Transverse colon (tissue), 4 donors: ENCODE results near the gene TUT4. TPM values are rescaled to one million over a fixed set of nuclear protein-coding genes. Genes with fewer than 3 reads are reported as not detected.
"Not testable (repeated sequence)": the region's sequence is repeated elsewhere in the genome, so short reads cannot be mapped to it uniquely, and the experiment has no call there.

Source experiments
- DNase-seq: peaks from one replicate; pipeline ENCODE4 v3.0.0-alpha.2; 2019
- H3K27ac ChIP-seq, 4 donors: fragments of 200-600 bp; sonication (generic); 2 replicates each; pipeline ENCODE4 v1.5.1; 2016 to 2018; ENCODE audit warnings: inconsistent platforms in 4 of 4
- H3K27me3 ChIP-seq: fragments of 200-600 bp; sonication (generic); 2 replicates; pipeline ENCODE4 v1.5.1; 2017; ENCODE audit warnings: inconsistent platforms
- H3K36me3 ChIP-seq, 4 donors: fragments of 200-600 bp; sonication (generic); 2 replicates each; pipeline ENCODE4 v1.5.1; 2017 to 2019; ENCODE audit warnings: inconsistent platforms in 4 of 4
- H3K4me1 ChIP-seq, 4 donors: fragments of 200-600 bp; sonication (generic); 2 replicates each; pipeline ENCODE4 v1.5.1; 2017 to 2020; ENCODE audit warnings: inconsistent platforms in 4 of 4
- H3K4me3 ChIP-seq, 4 donors: fragments of 200-600 bp; sonication (generic); 1 replicate in 1 of 4; 2 replicates in 3 of 4; pipeline versions ENCODE4 v1.5.1 to v1.6.1; 2017 to 2019; ENCODE audit warnings: inconsistent platforms in 4 of 4
- H3K9me3 ChIP-seq, 2 donors: fragments of 200-600 bp; sonication (generic); 2 replicates each; pipeline ENCODE4 v1.5.1; 2017 to 2019; ENCODE audit warnings: inconsistent platforms in 2 of 2
- EP300 ChIP-seq: sonication (generic); formaldehyde crosslinking; IDR thresholded peaks from one replicate; pipeline ENCODE4 v1.6.1; 2017; ENCODE audit warnings: antibody characterized with exemption, low read depth
- POLR2A ChIP-seq: fragments of 450-650 bp; IDR thresholded peaks from one replicate; pipeline ENCODE4 v1.6.1; 2016; ENCODE audit warnings: antibody characterized with exemption, mild to moderate bottlenecking, moderate library complexity
- POLR2AphosphoS5 ChIP-seq, 3 donors: sonication (generic); formaldehyde crosslinking; IDR thresholded peaks; one replicate each; pipeline ENCODE4 v1.6.1; 2016; ENCODE audit warnings: antibody characterized with exemption in 3 of 3
- WGBS, 2 donors: methylation state at CpG; one replicate each; pipeline ENCODE4 v1.1.5; 2018; ENCODE audit warnings: low coverage in 1 of 2; 5-methylcytosine and 5-hydroxymethylcytosine counted together
- in situ Hi-C, 4 donors: fragments of 200-750 bp; cut with MboI; loops; one replicate each; pipeline versions ENCODE4 v1.15.0 to v1.15.1; 2017; ENCODE audit warnings: low sequenced_read_pairs in 3 of 4, low pct_ligation_motif_present in 1 of 4, low pct_unique_long_range_greater_than_20kb in 1 of 4
- intact Hi-C: fragments of 100-400 bp; cut with DNase I; formaldehyde crosslinking; loops from one replicate; pipeline ENCODE4 v1.15.1; 2023; ENCODE audit warnings: low total_unique reads
- total RNA-seq, 4 donors: library from RNA; depleted of rRNA; stranded (reverse); fragments of >200 nt; gene quantifications; one replicate each; pipeline ENCODE4 v1.1.0, GENCODE V29; 2016
- TF ChIP-seq, protein P1 (sequence below), 5 experiments: fragments of 200-600 bp in 3 of 5; fragments of 450-650 bp in 2 of 5; sonication (generic) in 3 of 5; IDR thresholded peaks; 1 replicate in 2 of 5; 2 replicates in 3 of 5; pipeline ENCODE4 v1.5.1; 2016 to 2017; ENCODE audit warnings: antibody characterized with exemption in 5 of 5, inconsistent platforms in 3 of 5, mild to moderate bottlenecking in 2 of 5, moderate library complexity in 1 of 5

TUT4 gene
- total RNA-seq, 4 donors from 2014 or later, result 12.3 to 55.3 (median 27.4) TPM

DNA sequence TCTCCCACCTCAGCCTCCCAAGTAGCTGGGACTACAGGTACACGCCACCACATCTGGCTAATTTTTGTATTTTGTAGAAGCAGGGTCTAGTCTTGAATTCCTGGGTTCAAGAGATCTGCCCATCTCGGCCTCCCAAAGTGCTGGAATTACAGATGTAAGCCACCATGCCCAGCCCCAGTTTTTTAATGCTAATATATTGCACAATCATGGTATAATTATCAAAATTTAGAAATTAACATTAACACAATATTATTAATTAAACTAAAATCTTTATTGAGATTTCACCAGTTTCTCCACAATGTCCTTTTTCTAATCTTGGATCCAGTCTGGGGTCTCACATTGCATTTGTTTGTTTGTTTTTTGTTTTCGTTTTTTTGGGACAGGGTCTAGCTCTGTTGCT, 27.4 kb upstream of the TUT4 start:
- Histone ChIP-seq H3K27ac (no peak overlapping the region), H3K4me1 (no peaks in the 10 kb centered on the region), H3K36me3 (no peaks in the 10 kb centered on the region), H3K27me3 (no peaks in the 10 kb centered on the region), H3K4me3 (no peak overlapping the region), H3K9me3 (no peaks in the 10 kb centered on the region)
- in situ Hi-C loops (no loop called here), intact Hi-C loops (no loop called here)
- no peak for TF ChIP-seq EP300
- TF ChIP-seq, protein P1, sequence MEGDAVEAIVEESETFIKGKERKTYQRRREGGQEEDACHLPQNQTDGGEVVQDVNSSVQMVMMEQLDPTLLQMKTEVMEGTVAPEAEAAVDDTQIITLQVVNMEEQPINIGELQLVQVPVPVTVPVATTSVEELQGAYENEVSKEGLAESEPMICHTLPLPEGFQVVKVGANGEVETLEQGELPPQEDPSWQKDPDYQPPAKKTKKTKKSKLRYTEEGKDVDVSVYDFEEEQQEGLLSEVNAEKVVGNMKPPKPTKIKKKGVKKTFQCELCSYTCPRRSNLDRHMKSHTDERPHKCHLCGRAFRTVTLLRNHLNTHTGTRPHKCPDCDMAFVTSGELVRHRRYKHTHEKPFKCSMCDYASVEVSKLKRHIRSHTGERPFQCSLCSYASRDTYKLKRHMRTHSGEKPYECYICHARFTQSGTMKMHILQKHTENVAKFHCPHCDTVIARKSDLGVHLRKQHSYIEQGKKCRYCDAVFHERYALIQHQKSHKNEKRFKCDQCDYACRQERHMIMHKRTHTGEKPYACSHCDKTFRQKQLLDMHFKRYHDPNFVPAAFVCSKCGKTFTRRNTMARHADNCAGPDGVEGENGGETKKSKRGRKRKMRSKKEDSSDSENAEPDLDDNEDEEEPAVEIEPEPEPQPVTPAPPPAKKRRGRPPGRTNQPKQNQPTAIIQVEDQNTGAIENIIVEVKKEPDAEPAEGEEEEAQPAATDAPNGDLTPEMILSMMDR (IDR thresholded peaks at IDR 0.05), result no peak
- no peak for TF ChIP-seq POLR2A
- no peak for TF ChIP-seq POLR2AphosphoS5 (IDR thresholded peaks at IDR 0.05)
- no peak for DNase-seq
- WGBS, 2 donors, result 79 to 96% methylated on average over 2 to 3 of the region's 3 CpGs

DNA sequence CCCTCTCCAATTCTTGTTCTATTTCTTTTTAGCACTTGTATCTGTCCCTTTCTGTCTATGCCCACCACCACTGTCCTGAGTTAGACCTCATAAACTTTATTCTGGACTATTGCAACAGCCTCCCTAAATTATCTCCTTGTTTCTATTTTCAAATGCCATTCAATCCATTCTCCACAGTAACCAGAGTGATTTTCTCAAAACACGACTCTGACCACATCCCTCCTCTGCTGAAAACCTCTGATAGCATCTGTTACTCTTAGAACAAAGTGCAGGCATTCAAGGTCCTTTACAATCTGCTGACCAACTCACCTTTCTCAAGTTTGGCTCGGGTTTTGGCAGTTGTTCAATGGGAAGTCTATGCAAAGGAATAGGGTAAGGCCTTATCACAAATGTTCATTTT, 26.5 kb upstream of the TUT4 start:
- Histone ChIP-seq H3K27me3 (no peaks in the 10 kb centered on the region), H3K4me3 (no peak overlapping the region), H3K36me3 (no peaks in the 10 kb centered on the region), H3K27ac (no peak overlapping the region), H3K9me3 (no peaks in the 10 kb centered on the region), H3K4me1 (no peaks in the 10 kb centered on the region)
- intact Hi-C loops, result no loop called here
- no peak for DNase-seq
- in situ Hi-C loops, result no loop called here
- 29 to 56% methylated on average over 1 to 2 of the region's 2 CpGs for WGBS, 2 donors
- TF ChIP-seq, protein P1 (IDR thresholded peaks at IDR 0.05), result no peak
- TF ChIP-seq POLR2A, result no peak
- no peak for TF ChIP-seq POLR2AphosphoS5 (IDR thresholded peaks at IDR 0.05)
- TF ChIP-seq EP300, result no peak

DNA sequence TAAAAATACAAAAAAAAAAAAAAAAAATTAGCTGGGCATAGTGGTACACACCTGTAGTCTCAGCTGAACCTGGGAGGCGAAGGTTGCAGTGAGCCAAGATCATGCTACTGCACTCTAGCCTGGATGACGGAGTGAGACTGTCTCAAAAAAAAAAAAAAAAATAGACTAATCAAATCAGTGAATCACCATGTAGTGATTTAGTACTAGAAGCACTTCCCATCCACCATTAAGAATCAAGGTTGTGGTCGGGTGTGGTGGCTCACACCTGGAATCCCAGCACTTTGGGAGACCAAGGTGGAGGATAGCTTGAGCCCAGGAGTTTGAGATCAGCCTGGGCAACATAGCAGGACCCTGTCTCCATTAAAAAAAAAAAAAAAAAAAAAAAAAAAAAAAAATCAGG, 25.2 kb upstream of the TUT4 start:
- H3K27me3 ChIP-seq, DNase-seq, in situ Hi-C loops, H3K36me3 ChIP-seq, H3K9me3 ChIP-seq, H3K27ac ChIP-seq, H3K4me3 ChIP-seq, intact Hi-C loops, H3K4me1 ChIP-seq: not testable (repeated sequence)
- 92 to 93% methylated on average over 2 to 3 of the region's 3 CpGs for WGBS, 2 donors

DNA sequence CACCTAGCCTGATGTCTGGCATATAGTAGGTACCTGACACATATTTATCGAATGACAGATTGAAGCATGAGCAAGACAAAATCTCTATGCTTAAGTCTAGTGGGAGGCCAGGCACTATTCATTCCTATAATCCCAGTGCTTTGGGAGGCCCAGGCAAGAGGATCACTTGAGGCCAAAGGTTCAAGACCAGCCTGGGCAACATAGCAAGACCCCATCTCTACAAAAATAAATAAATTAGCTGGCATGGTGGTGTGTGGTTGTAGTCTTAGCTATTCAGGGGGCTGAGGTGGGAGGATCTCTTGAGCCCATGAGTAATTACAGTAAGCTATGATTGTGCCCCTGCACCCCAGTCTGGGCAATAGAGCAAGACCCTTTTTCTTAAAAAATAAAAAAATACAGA, 23.2 kb upstream of the TUT4 start:
- no peak for DNase-seq
- intact Hi-C loops, result no loop called here
- Histone ChIP-seq H3K36me3 (no peaks in the 10 kb centered on the region), H3K9me3 (no peaks in the 10 kb centered on the region), H3K27me3 (no peaks in the 10 kb centered on the region), H3K4me3 (no peak overlapping the region), H3K27ac (no peak overlapping the region), H3K4me1 (no peaks in the 10 kb centered on the region)
- in situ Hi-C loops, result no loop called here
- TF ChIP-seq, protein P1 (IDR thresholded peaks at IDR 0.05), result no peak
- TF ChIP-seq EP300, result no peak
- no peak for TF ChIP-seq POLR2A
- no peak for TF ChIP-seq POLR2AphosphoS5 (IDR thresholded peaks at IDR 0.05)
- WGBS, 2 donors, result 95 to 100% methylated on average over 1 of the region's 1 CpG

DNA sequence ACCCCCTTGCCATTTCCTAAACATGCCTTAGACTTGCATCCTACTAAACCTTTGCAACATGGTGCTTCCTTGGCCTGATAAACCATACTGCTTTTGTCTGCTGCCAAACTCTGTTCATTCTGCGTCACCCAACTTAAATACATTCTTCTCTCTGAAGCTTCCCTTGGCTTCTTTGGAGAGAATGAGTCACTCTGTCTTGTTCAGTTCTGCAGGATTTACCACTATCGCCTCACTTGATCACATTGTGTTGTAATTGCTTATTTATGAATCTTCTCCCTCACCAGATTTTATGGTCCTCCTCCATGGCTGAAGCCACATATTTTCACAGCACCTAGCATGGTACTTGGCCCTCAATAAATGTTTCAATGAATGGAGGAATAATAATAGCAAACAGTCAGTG, 21.7 kb upstream of the TUT4 start:
- 61 to 70% methylated on average over 2 of the region's 2 CpGs for WGBS, 2 donors
- peak overlapping the region in 1 of 4 donors; percentile 28 for H3K27ac ChIP-seq
- TF ChIP-seq, protein P1 (IDR thresholded peaks at IDR 0.05), result no peak
- TF ChIP-seq POLR2A, result no peak
- TF ChIP-seq EP300, result no peak
- peak in 2 of 3 donors; percentile 6 to 35 for TF ChIP-seq POLR2AphosphoS5 (IDR thresholded peaks at IDR 0.05)
- no peaks in the 10 kb centered on the region for H3K9me3 ChIP-seq
- no peaks in the 10 kb centered on the region for H3K4me1 ChIP-seq
- in situ Hi-C loops (no loop called here), intact Hi-C loops (no loop called here)
- H3K36me3 ChIP-seq, result no peaks in the 10 kb centered on the region
- no peak overlapping the region for H3K4me3 ChIP-seq
- H3K27me3 ChIP-seq, result no peaks in the 10 kb centered on the region
- no peak for DNase-seq
